HCT116 (cell line): Measurements from ENCODE around the gene BRAT1. TPM values are rescaled to one million over a fixed set of nuclear protein-coding genes. Genes with fewer than 3 reads are reported as not detected.

ENCODE experiments used
- ATAC-seq: fragments of 200-7000 bp; cut with Tn5 transposase; 2 replicates; pipeline ENCODE4 v1.9.1; 2020; ENCODE audit warnings: mild to moderate bottlenecking, moderate library complexity
- BruUV-seq: library from RNA; stranded (reverse); fragments of 400-500 nt; replicated peaks from 2 replicates; lab custom pipeline; 2021; lab: Mats Ljungman, UMichigan
- CTCF ChIA-PET: fragments of 300-600 bp; sonication (Branson Sonifier 250); formaldehyde crosslinking; loops from one replicate; lab custom pipeline; 2021; ENCODE audit warnings: antibody characterized with exemption; lab: Charles Lee
- POLR2A ChIA-PET: fragments of 300-600, 350-600 bp; sonication (Branson Sonifier 250); formaldehyde crosslinking; loops from one replicate; lab custom pipeline; 2021; ENCODE audit warnings: antibody characterized with exemption; lab: Charles Lee
- RAD21 ChIA-PET, 2 experiments: fragments of 300-600 bp; sonication (Branson Sonifier 250); formaldehyde crosslinking; loops; one replicate each; lab custom pipeline; 2023; ENCODE audit warnings: low total read pairs in 2 of 2; ENCODE audit not compliant: uncharacterized antibody in 2 of 2, unreplicated experiment in 2 of 2, low non-redundant PET in 1 of 2; lab: Charles Lee
- DNase-seq: peaks from one replicate; pipeline ENCODE4 v3.0.0-alpha.2; 2010; ENCODE audit warnings: low read depth, low spot score
- H2AFZ ChIP-seq: fragments of 200-600 bp; shearing (Covaris generic), sonication (generic); 2 replicates; pipeline ENCODE4 v1.6.1; 2017; ENCODE audit warnings: low read depth, mixed run types, mixed read lengths, antibody characterized with exemption, low read length; ENCODE audit not compliant: poor library complexity, severe bottlenecking
- H3K27ac ChIP-seq: 2 replicates; pipeline ENCODE4 v1.5.1; 2012; ENCODE audit warnings: low read depth, low read length
- H3K27me3 ChIP-seq: fragments of 200-600 bp; sonication (generic); 2 replicates; pipeline ENCODE4 v1.6.1; 2016; ENCODE audit warnings: mixed run types, low read length, mixed read lengths; ENCODE audit not compliant: insufficient read depth
- H3K36me3 ChIP-seq, 2 experiments: fragments of 200-500 bp in 1 of 2; fragments of 200-600 bp in 1 of 2; sonication (Bioruptor generic) in 1 of 2; sonication (generic) in 1 of 2; 2 replicates each; pipeline versions ENCODE4 v1.5.1 to v1.6.1; 2014 to 2016; ENCODE audit warnings: low read length in 2 of 2, inconsistent platforms in 1 of 2, mixed read lengths in 1 of 2, mixed run types in 1 of 2; ENCODE audit not compliant: insufficient read depth in 2 of 2, control insufficient read depth in 1 of 2
- H3K4me1 ChIP-seq, 2 experiments: fragments of 200-600 bp in 1 of 2; sonication (generic) in 1 of 2; 2 replicates each; pipeline versions ENCODE4 v1.5.1 to v1.6.1; 2012 to 2017; ENCODE audit warnings: low read length in 2 of 2, inconsistent platforms in 1 of 2, mild to moderate bottlenecking in 1 of 2, mixed read lengths in 1 of 2, mixed run types in 1 of 2, moderate library complexity in 1 of 2; ENCODE audit not compliant: insufficient read depth in 2 of 2, control insufficient read depth in 1 of 2
- H3K4me2 ChIP-seq: fragments of 200-600 bp; sonication (generic); 2 replicates; pipeline ENCODE4 v1.6.1; 2017; ENCODE audit warnings: mixed run types, low read length, mixed read lengths
- H3K4me3 ChIP-seq, 2 experiments: fragments of 200-600 bp in 1 of 2; sonication (generic) in 1 of 2; replicated peaks in 1 of 2; 2 replicates each; pipeline ENCODE4 v1.5.1; 2011 to 2016; ENCODE audit warnings: low read length in 2 of 2, control low read depth in 1 of 2, low read depth in 1 of 2, mild to moderate bottlenecking in 1 of 2, mixed read lengths in 1 of 2, mixed run types in 1 of 2
- H3K79me2 ChIP-seq: fragments of 200-600 bp; sonication (generic); 2 replicates; pipeline ENCODE4 v1.6.1; 2017; ENCODE audit warnings: mild to moderate bottlenecking, mixed run types, low read length, moderate library complexity, mixed read lengths; ENCODE audit not compliant: insufficient read depth
- H3K9ac ChIP-seq: fragments of 200-600 bp; sonication (generic); 2 replicates; pipeline ENCODE4 v1.6.1; 2016; ENCODE audit warnings: low read length, mixed read lengths
- H3K9me2 ChIP-seq: fragments of 200-600 bp; sonication (generic), shearing (Covaris generic); 2 replicates; pipeline ENCODE4 v1.6.1; 2017; ENCODE audit warnings: mixed run types, mild to moderate bottlenecking, moderate library complexity; ENCODE audit not compliant: insufficient read depth
- H3K9me3 ChIP-seq, 2 experiments: fragments of 200-500 bp in 1 of 2; fragments of 200-600 bp in 1 of 2; sonication (Bioruptor generic) in 1 of 2; sonication (generic) in 1 of 2; 2 replicates each; pipeline ENCODE4 v1.6.1; 2014 to 2017; ENCODE audit warnings: low read length in 2 of 2, mixed read lengths in 2 of 2, inconsistent platforms in 1 of 2, low read depth in 1 of 2, mild to moderate bottlenecking in 1 of 2, mixed run types in 1 of 2, moderate library complexity in 1 of 2; ENCODE audit not compliant: control insufficient read depth in 1 of 2, insufficient read depth in 1 of 2
- H4K20me1 ChIP-seq: fragments of 200-600 bp; sonication (generic), shearing (Covaris generic); 2 replicates; pipeline ENCODE4 v1.6.1; 2017; ENCODE audit warnings: mixed run types, mild to moderate bottlenecking, moderate library complexity; ENCODE audit not compliant: insufficient read depth
- ATF3 ChIP-seq: IDR thresholded peaks from 2 replicates; pipeline ENCODE4 v1.6.1; 2012
- CBX3 ChIP-seq: IDR thresholded peaks from 2 replicates; pipeline ENCODE4 v1.6.1; 2012; ENCODE audit warnings: low read depth
- CEBPB ChIP-seq: IDR thresholded peaks from 2 replicates; pipeline ENCODE4 v1.6.1; 2012; ENCODE audit warnings: low read depth
- CTCF ChIP-seq, 3 experiments: fragments of 200-600 bp in 1 of 3; sonication (generic) in 1 of 3; IDR thresholded peaks in 2 of 3; conservative IDR thresholded peaks in 1 of 3; 2 replicates each; pipeline ENCODE4 v1.5.1; 2012 to 2017; ENCODE audit warnings: low read depth in 2 of 3, low read length in 2 of 3, antibody characterized with exemption in 1 of 3, borderline replicate concordance in 1 of 3, control low read depth in 1 of 3, mild to moderate bottlenecking in 1 of 3, mixed read lengths in 1 of 3, mixed run types in 1 of 3, moderate library complexity in 1 of 3; ENCODE audit not compliant: insufficient read depth in 1 of 3
- ELF1 ChIP-seq: IDR thresholded peaks from 2 replicates; pipeline ENCODE4 v1.6.1; 2012; ENCODE audit warnings: low read depth, borderline replicate concordance
- EZH2 ChIP-seq: fragments of 200-600 bp; sonication (generic); IDR thresholded peaks from 2 replicates; pipeline ENCODE4 v1.6.1; 2017; ENCODE audit warnings: antibody characterized with exemption, mixed run types
- FOSL1 ChIP-seq: IDR thresholded peaks from 2 replicates; pipeline ENCODE4 v1.6.1; 2012; ENCODE audit warnings: low read depth
- JUND ChIP-seq: IDR thresholded peaks from 2 replicates; pipeline ENCODE4 v1.6.1; 2012
- MAX ChIP-seq: IDR thresholded peaks from 2 replicates; pipeline ENCODE4 v1.6.1; 2012
- POLR2A ChIP-seq: IDR thresholded peaks from 2 replicates; pipeline ENCODE4 v1.7.0; 2011; ENCODE audit warnings: borderline replicate concordance; ENCODE audit not compliant: insufficient read depth, insufficient read length; ENCODE audit errors: extremely low read depth
- RAD21 ChIP-seq: IDR thresholded peaks from 2 replicates; pipeline ENCODE4 v1.6.1; 2012; ENCODE audit warnings: low read depth, mild to moderate bottlenecking
- SIN3A ChIP-seq: IDR thresholded peaks from 2 replicates; pipeline ENCODE4 v1.6.1; 2012; ENCODE audit warnings: low read depth
- SRF ChIP-seq: IDR thresholded peaks from 2 replicates; pipeline ENCODE4 v1.6.1; 2012; ENCODE audit warnings: low read depth
- TCF7L2 ChIP-seq: IDR thresholded peaks from 2 replicates; pipeline ENCODE4 v1.7.0; 2011; ENCODE audit warnings: borderline replicate concordance, inconsistent platforms; ENCODE audit not compliant: insufficient read depth, insufficient read length; ENCODE audit errors: extremely low read depth
- YY1 ChIP-seq: IDR thresholded peaks from 2 replicates; pipeline ENCODE4 v1.6.1; 2011; ENCODE audit warnings: low read length, low read depth, moderate library complexity, mild to moderate bottlenecking; ENCODE audit not compliant: insufficient replicate concordance; ENCODE audit errors: extremely low read depth
- ZFX ChIP-seq: fragments of 450-650 bp; IDR thresholded peaks from 2 replicates; pipeline ENCODE4 v1.6.1; 2017
- intact Hi-C: fragments of 100-400 bp; cut with micrococcal nuclease; formaldehyde crosslinking; loops from 2 replicates; pipeline ENCODE4 v1.10.0; 2022
- total RNA-seq: library from RNA; stranded (reverse); gene quantifications from one replicate; pipeline ENCODE4 v1.2.1, GENCODE V29; 2021; ENCODE audit not compliant: unreplicated experiment

The BRAT1 gene
- total RNA-seq, 1 experiment from 2014 or later: 47.6 TPM

GRCh38 chr7:2542916-2543871, 12.1 kb downstream of the BRAT1 start:
- no peaks in the 10 kb centered on the region for H3K79me2 ChIP-seq
- H4K20me1 ChIP-seq: no peaks in the 10 kb centered on the region
- H2AFZ ChIP-seq: no peak overlapping the region
- no peak for DNase-seq
- TF ChIP-seq SIN3A: no peak
- no peak for TF ChIP-seq SRF
- TF ChIP-seq POLR2A: no peak
- TF ChIP-seq YY1: no peak
- TF ChIP-seq JUND: no peak
- TF ChIP-seq ELF1: no peak
- no peak for TF ChIP-seq FOSL1
- no peak for TF ChIP-seq MAX
- TF ChIP-seq RAD21: no peak
- TF ChIP-seq TCF7L2: no peak
- no peak for TF ChIP-seq ATF3
- TF ChIP-seq CEBPB: no peak
- no peak for TF ChIP-seq CTCF (IDR thresholded peaks at IDR 0.05 in 2 of 3, conservative IDR thresholded peaks at IDR 0.05 in 1 of 3; ENCODE audit: borderline replicate concordance in 1 of 3, insufficient read depth in 1 of 3, low read depth in 2 of 3, low read length in 2 of 3)
- no peak for TF ChIP-seq CBX3
- TF ChIP-seq ZFX: no peak
- no peak for TF ChIP-seq EZH2
- H3K9me3 ChIP-seq: no peaks in the 10 kb centered on the region
- H3K4me1 ChIP-seq: no peaks in the 10 kb centered on the region
- RAD21 ChIA-PET: no interaction called here
- no peak for ATAC-seq
- no peak overlapping the region for H3K27ac ChIP-seq
- POLR2A ChIA-PET: no interaction called here
- intact Hi-C loops: no loop called here
- H3K4me3 ChIP-seq: no peak overlapping the region
- H3K27me3 ChIP-seq: no peaks in the 10 kb centered on the region
- no peak overlapping the region for H3K4me2 ChIP-seq
- H3K9me2 ChIP-seq: no peaks in the 10 kb centered on the region
- BruUV-seq: no TSS peak
- no peak overlapping the region for H3K9ac ChIP-seq
- H3K36me3 ChIP-seq: peaks cover 24 to 34% of the 10 kb centered on the region in 2 experiments
- CTCF ChIA-PET: no interaction called here
